SK-N-SH (cell line): ENCODE data around the gene NSD1. TPM values are rescaled to one million over a fixed set of nuclear protein-coding genes. Genes with fewer than 3 reads are reported as not detected.

Experiments used
- CTCF ChIA-PET: fragments of 300-600, 350-600 bp; formaldehyde crosslinking; extraction: SDS; loops from one replicate; lab custom pipeline; 2021; lab: Yijun Ruan, JAX
- POLR2A ChIA-PET: fragments of 350-600 bp; sonication (Branson Sonifier 250); formaldehyde crosslinking; extraction: SDS; loops from one replicate; lab custom pipeline; 2020; ENCODE audit warnings: antibody characterized with exemption, inconsistent platforms; lab: Yijun Ruan, JAX
- DNase-seq: peaks from one replicate; pipeline ENCODE4 v3.0.0; 2012
- H2AFZ ChIP-seq: fragments of 200-600 bp; sonication (generic); 2 replicates; pipeline ENCODE4 v1.8.1; 2016; ENCODE audit warnings: antibody characterized with exemption, mild to moderate bottlenecking, low read depth
- H3F3A ChIP-seq: fragments of 200-600 bp; sonication (generic); replicated peaks from 2 replicates; pipeline ENCODE3; 2016; ENCODE audit warnings: antibody characterized with exemption, mild to moderate bottlenecking; ENCODE audit not compliant: insufficient read depth
- H3K27ac ChIP-seq, 2 experiments: fragments of 200-500 bp in 1 of 2; fragments of 200-600 bp in 1 of 2; sonication (Bioruptor generic) in 1 of 2; sonication (generic), shearing (Covaris generic) in 1 of 2; 2 replicates each; pipeline versions ENCODE4 v1.5.1 to v1.6.1; 2014 to 2016; ENCODE audit warnings: low read depth in 2 of 2, inconsistent platforms in 1 of 2, low read length in 1 of 2, mild to moderate bottlenecking in 1 of 2, mixed read lengths in 1 of 2
- H3K27me3 ChIP-seq: fragments of 200-600 bp; sonication (generic), shearing (Covaris generic); 2 replicates; pipeline ENCODE4 v1.6.1; 2016; ENCODE audit warnings: mixed run types; ENCODE audit not compliant: insufficient read depth
- H3K36me3 ChIP-seq, 2 experiments: fragments of 200-500 bp in 1 of 2; fragments of 200-600 bp in 1 of 2; sonication (Bioruptor generic) in 1 of 2; sonication (generic) in 1 of 2; replicated peaks in 1 of 2; 2 replicates each; pipeline versions ENCODE3 to v1.5.1; 2014 to 2016; ENCODE audit warnings: low read length in 1 of 2, mild to moderate bottlenecking in 1 of 2; ENCODE audit not compliant: insufficient read depth in 2 of 2, control insufficient read depth in 1 of 2
- H3K4me1 ChIP-seq, 2 experiments: fragments of 200-500 bp in 1 of 2; fragments of 200-600 bp in 1 of 2; sonication (Bioruptor generic) in 1 of 2; sonication (generic), shearing (Covaris generic) in 1 of 2; 2 replicates each; pipeline versions ENCODE4 v1.5.1 to v1.6.1; 2014 to 2016; ENCODE audit warnings: low read depth in 1 of 2, low read length in 1 of 2, mixed run types in 1 of 2; ENCODE audit not compliant: insufficient read depth in 2 of 2, control insufficient read depth in 1 of 2
- H3K4me2 ChIP-seq: fragments of 200-600 bp; sonication (generic), shearing (Covaris generic); 2 replicates; pipeline ENCODE4 v1.6.1; 2017; ENCODE audit warnings: mixed run types
- H3K4me3 ChIP-seq, 2 experiments: fragments of 200-500 bp in 1 of 2; fragments of 200-600 bp in 1 of 2; sonication (Bioruptor generic) in 1 of 2; sonication (generic), shearing (Covaris generic) in 1 of 2; 2 replicates each; pipeline versions ENCODE4 v1.5.1 to v1.8.1; 2014 to 2016; ENCODE audit warnings: low read depth in 2 of 2, inconsistent platforms in 1 of 2, low read length in 1 of 2, mild to moderate bottlenecking in 1 of 2, mixed read lengths in 1 of 2, moderate library complexity in 1 of 2
- H3K79me2 ChIP-seq: fragments of 200-600 bp; sonication (generic); 2 replicates; pipeline ENCODE4 v1.8.1; 2017; ENCODE audit warnings: mild to moderate bottlenecking; ENCODE audit not compliant: insufficient read depth
- H3K9ac ChIP-seq: fragments of 200-600 bp; sonication (generic); 2 replicates; pipeline ENCODE4 v1.6.1; 2017; ENCODE audit warnings: mixed run types
- H3K9me2 ChIP-seq: fragments of 200-600 bp; sonication (generic); 2 replicates; pipeline ENCODE4 v1.6.1; 2017; ENCODE audit warnings: mixed run types
- H3K9me3 ChIP-seq: fragments of 200-600 bp; sonication (generic); 2 replicates; pipeline ENCODE4 v1.6.1; 2017; ENCODE audit warnings: mixed run types, mild to moderate bottlenecking, moderate library complexity
- H4K20me1 ChIP-seq: fragments of 200-600 bp; sonication (generic); 2 replicates; pipeline ENCODE4 v1.6.1; 2017; ENCODE audit warnings: mild to moderate bottlenecking, mixed run types; ENCODE audit not compliant: insufficient read depth
- CTCF ChIP-seq: fragments of 200-600 bp; sonication (generic); IDR thresholded peaks from 2 replicates; pipeline ENCODE4 v1.6.1; 2017; ENCODE audit warnings: antibody characterized with exemption, mild to moderate bottlenecking, moderate library complexity
- EP300 ChIP-seq, 2 experiments: IDR thresholded peaks; 2 replicates each; pipeline versions ENCODE4 v1.4.0 to v1.6.1; 2012; ENCODE audit warnings: borderline replicate concordance in 1 of 2, low read depth in 1 of 2, low read length in 1 of 2
- EZH2phosphoT487 ChIP-seq: fragments of 200-600 bp; sonication (generic); IDR thresholded peaks from 2 replicates; pipeline ENCODE4 v1.6.1; 2017; ENCODE audit warnings: low read depth, mixed run types, mild to moderate bottlenecking, antibody characterized with exemption, moderate library complexity, borderline replicate concordance
- GABPA ChIP-seq: IDR thresholded peaks from 2 replicates; pipeline ENCODE4 v1.4.0; 2012; ENCODE audit warnings: low read depth, mild to moderate bottlenecking
- GATA2 ChIP-seq: sonication (generic); formaldehyde crosslinking; IDR thresholded peaks from 2 replicates; pipeline ENCODE4 v1.5.0; 2020; ENCODE audit warnings: mild to moderate bottlenecking, missing genetic modification reagents
- RAD21 ChIP-seq: IDR thresholded peaks from 2 replicates; pipeline ENCODE4 v1.6.1; 2012; ENCODE audit warnings: mild to moderate bottlenecking, low read length
- REST ChIP-seq: IDR thresholded peaks from 2 replicates; pipeline ENCODE4 v1.6.1; 2012; ENCODE audit warnings: mild to moderate bottlenecking, low read depth, low read length, moderate library complexity
- RFX5 ChIP-seq: IDR thresholded peaks from 2 replicates; pipeline ENCODE4 v1.6.1; 2012; ENCODE audit warnings: mild to moderate bottlenecking, improper control_type of control experiment, low read length
- SIN3A ChIP-seq: IDR thresholded peaks from 2 replicates; pipeline ENCODE4 v1.6.1; 2012; ENCODE audit warnings: low read depth, mild to moderate bottlenecking, low read length, moderate library complexity, borderline replicate concordance
- TAF1 ChIP-seq: IDR thresholded peaks from 2 replicates; pipeline ENCODE4 v1.6.1; 2012; ENCODE audit warnings: low read depth, mild to moderate bottlenecking, low read length, moderate library complexity, borderline replicate concordance
- TEAD4 ChIP-seq: IDR thresholded peaks from 2 replicates; pipeline ENCODE4 v1.4.0; 2012; ENCODE audit warnings: mild to moderate bottlenecking, borderline replicate concordance; ENCODE audit not compliant: insufficient read depth
- USF1 ChIP-seq: IDR thresholded peaks from 2 replicates; pipeline ENCODE4 v1.4.0; 2012; ENCODE audit warnings: low read depth, borderline replicate concordance
- USF2 ChIP-seq: fragments of 150-350 bp; IDR thresholded peaks from 2 replicates; pipeline ENCODE4 v1.6.1; 2017; ENCODE audit warnings: antibody characterized with exemption, low read length, low read depth, borderline replicate concordance
- WGBS: methylation state at CpG from one replicate; pipeline ENCODE4 v1.1.6; 2017; ENCODE audit warnings: low lambda C conversion rate; 5-methylcytosine and 5-hydroxymethylcytosine counted together
- polyA plus RNA-seq, 3 experiments: library from polyadenylated mRNA; depleted of rRNA; stranded (reverse); fragments of >200 nt; gene quantifications; 2 replicates each; pipeline ENCODE4 v1.2.3, GENCODE V29; 2012
- TF ChIP-seq, protein P1 (sequence below): IDR thresholded peaks from 2 replicates; pipeline ENCODE4; 2012

NSD1 gene
- polyA plus RNA-seq, 1 of the 3 experiments (the other 2 are of a cell fraction) = 6.7 TPM

DNA sequence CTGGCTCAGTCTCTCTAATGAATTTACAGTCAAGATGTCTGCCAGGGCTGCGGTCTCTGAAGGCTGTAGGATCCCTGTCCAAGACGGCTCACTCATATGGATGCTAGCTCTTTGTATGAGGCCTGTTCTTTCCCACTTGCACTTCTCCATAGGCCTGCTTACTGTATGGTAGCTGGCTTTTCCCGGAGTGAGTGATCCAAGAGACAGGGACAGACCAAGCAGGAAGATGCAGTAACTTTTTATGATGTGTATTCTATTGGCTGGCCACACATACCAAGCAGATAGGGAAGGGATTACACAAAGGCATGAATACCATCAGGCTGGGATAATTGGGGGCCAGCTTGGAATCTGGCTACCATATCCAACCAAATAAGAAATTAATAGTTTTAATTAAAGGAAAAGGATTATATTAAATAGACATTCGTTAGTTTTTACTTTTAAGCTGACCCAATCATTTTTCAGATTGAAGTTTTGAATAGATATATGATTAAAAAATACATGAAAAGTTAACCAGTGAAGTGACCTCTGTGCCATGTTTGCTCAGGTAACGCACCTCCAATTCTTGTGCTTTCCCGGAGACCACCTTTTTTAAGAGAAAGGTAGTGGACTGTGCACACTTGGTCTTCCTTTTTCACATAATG lies 20.6 kb downstream of the NSD1 start:
- Histone ChIP-seq H3K9me2 (no peaks in the 10 kb centered on the region), H3K27ac (no peak overlapping the region), H3K9ac (no peak overlapping the region), H3K27me3 (no peaks in the 10 kb centered on the region), H3K9me3 (no peaks in the 10 kb centered on the region), H2AFZ (no peak overlapping the region), H3K4me1 (no peaks in the 10 kb centered on the region), H3F3A (peaks cover 14% of the 10 kb centered on the region), H3K79me2 (peaks cover 91% of the 10 kb centered on the region), H3K4me2 (no peak overlapping the region), H3K4me3 (no peak overlapping the region), H3K36me3 (peaks cover 7 to 17% of the 10 kb centered on the region in 2 experiments)
- DNase-seq = no peak
- ChIA-PET POLR2A (no interaction called here), CTCF (interaction anchor here (0.7 kb wide), 1 partner anchor 42 kb away, joined by 3 read pairs; no protein-coding TSS in a partner anchor)
- 97% methylated on average over 6 of the region's 6 CpGs for WGBS
- TF ChIP-seq USF2 (no peak), RFX5 (no peak), GATA2 (CRISPR knock-in tag) (no peak), EZH2phosphoT487 (no peak), REST (no peak), GABPA (no peak), TEAD4 (no peak), RAD21 (no peak), TAF1 (no peak), CTCF (no peak), EP300 (IDR thresholded peaks at IDR 0.05; ENCODE audit: borderline replicate concordance in 1 of 2, low read depth in 1 of 2, low read length in 1 of 2) (no peak), SIN3A (no peak), USF1 (no peak)
- TF ChIP-seq, protein P1, sequence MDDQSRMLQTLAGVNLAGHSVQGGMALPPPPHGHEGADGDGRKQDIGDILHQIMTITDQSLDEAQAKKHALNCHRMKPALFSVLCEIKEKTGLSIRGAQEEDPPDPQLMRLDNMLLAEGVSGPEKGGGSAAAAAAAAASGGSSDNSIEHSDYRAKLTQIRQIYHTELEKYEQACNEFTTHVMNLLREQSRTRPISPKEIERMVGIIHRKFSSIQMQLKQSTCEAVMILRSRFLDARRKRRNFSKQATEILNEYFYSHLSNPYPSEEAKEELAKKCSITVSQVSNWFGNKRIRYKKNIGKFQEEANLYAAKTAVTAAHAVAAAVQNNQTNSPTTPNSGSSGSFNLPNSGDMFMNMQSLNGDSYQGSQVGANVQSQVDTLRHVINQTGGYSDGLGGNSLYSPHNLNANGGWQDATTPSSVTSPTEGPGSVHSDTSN = no peak
- TF ChIP-seq, all 33 proteins: peak for 0
- no peaks in the 10 kb centered on the region for H4K20me1 ChIP-seq
